HG03045 (cell line): ENCODE data around the gene CACNA1E.

ENCODE experiments used
- ATAC-seq: cut with Tn5 transposase; IDR thresholded peaks from one replicate; pipeline ENCODE4 v1.9.1; 2021; ENCODE audit warnings: mild to moderate bottlenecking, moderate library complexity; ENCODE audit not compliant: unreplicated experiment

The CACNA1E gene

DNA sequence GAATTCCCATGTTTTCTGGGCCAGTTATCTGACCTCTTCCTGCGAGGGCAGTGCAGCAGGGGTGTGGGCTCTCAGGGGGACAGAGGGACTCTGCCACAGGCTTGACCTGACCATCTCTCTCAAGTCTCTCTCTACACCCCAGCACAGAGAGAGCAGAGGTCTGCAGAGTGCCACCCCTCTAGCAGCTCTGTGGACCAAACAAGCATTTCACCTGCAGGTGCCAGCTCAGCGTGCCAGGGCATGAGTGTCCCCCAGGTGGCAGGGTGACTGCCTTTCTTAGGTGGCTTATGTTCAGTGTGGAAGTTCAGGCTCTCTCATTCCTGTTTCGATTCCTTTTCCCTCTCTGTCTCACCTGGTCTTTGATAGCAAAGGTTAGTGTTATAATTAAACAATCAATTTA, 191.3 kb downstream of the CACNA1E start:
- no peak for ATAC-seq

DNA sequence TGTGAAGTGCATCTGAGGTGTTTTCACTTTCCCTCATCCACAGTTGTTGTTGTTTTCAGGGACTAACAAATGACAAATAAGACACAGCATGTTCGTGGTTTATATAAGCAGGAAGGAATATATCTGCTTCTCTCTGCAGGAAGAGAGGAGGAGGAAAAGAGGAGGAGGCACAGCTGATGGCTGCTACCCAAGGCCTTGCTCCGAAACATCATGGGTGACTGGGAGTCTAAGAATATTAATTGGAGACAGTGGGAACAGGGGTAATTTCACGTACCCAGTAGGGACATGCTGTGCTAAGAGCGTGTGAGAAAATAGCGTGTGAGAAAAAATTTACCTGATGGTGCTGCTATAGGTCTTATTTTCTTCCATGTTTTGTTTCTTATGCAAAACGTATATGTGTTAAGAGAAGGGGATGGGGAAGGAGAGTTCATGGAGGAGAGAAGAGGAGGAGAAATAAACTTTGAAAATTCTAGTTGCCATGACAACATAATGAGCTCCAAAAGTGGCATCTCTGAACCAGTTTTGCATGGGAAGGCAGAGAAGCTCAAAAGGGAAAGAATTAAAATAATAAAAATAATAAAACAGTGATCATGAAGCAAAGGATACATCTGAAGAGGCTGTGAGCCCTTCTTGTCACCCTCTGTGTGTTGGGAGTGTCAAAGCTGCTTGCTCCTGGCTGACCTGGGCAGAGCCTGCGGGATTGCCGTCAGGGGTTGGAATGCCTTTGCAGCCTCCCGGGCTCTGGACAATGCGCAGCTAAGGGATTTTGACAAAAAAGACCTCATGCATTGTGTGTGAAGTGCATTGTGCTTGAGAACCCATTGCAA, 192.0 kb downstream of the CACNA1E start:
- ATAC-seq, result no peak

DNA sequence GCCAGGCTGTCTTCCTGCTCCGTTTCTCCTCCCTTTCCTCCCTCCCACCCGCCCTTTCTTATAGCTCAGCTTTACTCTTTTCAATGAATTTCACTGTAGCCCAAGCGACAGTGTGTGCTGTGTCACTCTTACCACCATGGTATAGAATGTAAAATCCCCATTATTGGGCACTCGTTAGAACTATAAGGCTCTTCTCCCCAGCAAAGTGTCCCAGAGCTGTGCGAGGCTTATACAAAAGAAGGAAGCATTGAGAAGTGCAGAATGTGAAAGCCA, 192.5 kb downstream of the CACNA1E start:
- ATAC-seq, result no peak

DNA sequence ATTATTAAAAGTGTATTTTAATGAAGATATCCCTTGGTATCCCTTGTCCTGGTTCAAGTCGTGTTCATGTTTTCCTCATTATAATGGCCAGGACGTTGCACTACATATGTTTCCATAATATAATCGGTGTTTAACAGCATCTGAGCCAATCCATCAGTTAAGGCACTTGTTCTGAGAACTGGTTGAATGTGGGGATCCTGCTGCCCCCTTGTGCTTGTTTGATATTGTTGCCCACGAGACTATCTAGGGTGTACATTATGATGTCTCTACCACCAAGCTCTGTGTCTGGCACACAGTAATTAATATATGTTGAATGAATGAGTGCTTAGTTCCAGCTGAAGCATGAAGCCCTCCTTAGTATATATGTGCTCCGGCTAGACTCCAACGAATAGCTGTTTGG, 193.0 kb downstream of the CACNA1E start:
- no peak for ATAC-seq

DNA sequence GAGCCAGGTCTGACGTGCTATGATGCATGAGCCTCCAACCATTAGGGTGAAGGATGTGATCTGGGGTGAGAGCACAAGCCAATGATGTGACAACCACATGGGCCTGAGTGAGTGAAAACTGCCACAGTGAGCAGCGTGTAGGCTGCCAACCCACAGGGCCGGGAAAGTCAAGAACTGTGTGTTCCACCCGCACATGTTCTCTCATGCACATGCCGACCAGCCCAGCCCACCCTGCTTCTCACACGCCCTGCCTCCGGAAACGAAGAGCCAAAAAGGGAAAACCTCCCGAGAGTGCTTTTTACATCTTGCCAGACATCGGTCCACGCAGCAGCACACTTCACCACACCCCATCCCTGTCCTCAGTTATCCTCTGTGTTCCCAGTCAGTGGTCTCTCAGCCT, 197.0 kb downstream of the CACNA1E start:
- no peak for ATAC-seq

DNA sequence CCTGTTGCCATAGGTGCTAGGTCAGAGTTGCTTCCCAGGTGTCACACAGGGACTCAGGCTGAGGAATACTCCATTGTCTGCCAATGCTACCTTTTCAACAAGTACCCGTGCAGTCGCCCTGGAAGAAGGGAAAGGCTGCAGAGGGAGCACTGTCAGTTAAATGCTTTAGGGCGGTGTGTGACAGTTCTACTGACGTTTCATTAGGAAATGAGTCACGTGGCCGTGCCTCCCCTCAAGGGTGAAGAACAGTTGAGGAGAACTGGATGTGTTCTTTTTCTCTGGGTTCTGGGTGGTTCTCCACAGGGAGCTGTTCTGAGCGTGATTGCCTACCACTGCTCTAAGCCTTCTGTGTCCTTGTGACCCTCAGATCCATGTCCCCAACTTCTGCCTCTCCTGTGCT, 197.6 kb downstream of the CACNA1E start:
- ATAC-seq, result no peak

DNA sequence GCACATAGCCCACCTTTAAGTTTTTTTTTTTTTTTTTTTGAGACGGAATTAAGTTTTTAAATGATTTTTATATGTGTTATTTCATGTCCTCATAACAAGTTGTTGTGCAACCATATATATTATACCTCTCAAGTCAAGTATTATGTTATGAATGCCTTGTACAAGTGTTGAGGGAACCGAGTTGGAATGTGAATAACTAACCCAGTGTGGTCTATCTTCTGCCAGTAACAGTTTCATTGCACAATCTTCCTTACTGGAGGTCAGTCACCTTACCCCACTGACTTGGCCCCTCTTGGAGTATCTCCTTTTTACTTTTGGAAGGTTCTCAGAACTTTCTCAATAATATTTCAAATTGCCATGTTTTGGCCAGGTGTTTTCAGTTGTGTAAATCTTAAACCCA, 201.9 kb downstream of the CACNA1E start:
- ATAC-seq, result no peak

DNA sequence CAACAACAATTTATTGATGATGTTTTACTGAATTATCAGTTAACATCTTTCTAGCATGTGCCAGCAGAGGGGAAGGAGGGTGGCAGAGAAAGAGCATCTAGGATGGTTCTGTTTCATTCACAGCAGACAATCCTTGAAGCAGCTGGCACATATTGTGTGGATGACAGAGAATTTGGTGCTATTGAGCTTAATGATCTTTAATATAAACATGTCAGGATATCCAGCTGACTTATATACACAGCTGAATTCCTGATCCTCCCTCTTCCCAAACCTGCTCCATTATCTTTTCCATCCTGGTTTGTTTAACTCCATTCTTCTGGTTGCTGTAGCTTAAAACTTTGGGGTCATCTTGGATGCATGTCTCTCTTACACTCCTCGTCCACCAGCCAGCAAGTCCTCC, 218.6 kb downstream of the CACNA1E start:
- ATAC-seq, result no peak

DNA sequence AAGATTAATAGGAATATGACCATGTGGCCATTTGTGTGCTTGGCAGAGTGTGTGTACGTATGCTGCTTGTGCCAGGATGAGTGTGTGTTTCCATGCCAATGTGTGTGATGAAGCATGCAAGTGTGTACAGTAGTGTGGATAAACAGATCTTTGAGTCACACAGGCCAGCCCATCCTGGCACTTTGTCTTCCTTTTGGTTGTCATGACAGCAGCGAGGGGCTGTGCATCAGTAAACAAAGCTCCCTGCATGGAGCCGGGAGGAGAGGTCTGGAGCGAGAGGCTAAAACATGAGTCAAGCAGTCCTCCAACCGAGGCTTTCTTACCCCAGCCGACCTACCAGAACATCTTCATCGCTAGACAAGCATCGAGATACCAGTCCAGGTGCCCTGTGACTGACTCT, 221.2 kb downstream of the CACNA1E start:
- no peak for ATAC-seq

DNA sequence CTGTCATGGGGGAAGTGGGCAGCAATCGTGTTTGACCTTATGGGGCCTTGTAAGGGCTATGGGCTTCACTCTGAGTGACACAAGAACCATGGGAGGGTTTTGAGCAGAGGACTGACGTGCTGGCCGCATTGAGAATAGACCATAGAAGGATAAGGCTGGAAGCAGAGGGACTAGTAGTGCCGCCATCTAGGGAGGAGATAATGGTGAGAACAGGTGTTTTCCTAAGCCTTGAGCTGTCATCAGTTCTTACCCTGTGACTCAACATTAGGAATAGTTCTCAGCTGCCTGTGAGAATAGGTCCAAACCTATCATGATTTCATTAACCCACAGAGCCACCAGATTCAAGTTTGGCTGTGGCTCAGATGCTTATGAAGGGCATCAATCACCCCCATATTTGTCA, 228.5 kb downstream of the CACNA1E start:
- no peak for ATAC-seq

DNA sequence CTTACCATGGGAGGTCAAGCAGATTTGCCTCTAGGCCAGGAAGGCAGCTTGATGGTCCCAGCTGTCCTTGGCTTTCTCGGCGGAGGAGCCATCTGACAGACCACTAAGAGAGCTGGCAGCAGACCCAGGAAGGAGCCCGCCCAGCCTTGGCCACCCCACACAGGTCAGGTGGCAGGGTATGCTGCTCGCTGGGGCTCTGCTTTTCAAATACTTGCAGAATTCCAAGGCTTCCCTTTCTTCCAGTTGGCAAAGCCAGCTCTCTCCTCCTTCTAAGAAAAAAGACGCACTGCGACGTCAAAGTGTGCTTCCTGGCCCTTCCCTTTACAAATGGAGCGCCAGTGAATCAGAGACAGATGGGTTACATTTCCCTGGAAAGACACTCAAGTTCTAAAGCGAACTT, 229.4 kb downstream of the CACNA1E start:
- no peak for ATAC-seq

DNA sequence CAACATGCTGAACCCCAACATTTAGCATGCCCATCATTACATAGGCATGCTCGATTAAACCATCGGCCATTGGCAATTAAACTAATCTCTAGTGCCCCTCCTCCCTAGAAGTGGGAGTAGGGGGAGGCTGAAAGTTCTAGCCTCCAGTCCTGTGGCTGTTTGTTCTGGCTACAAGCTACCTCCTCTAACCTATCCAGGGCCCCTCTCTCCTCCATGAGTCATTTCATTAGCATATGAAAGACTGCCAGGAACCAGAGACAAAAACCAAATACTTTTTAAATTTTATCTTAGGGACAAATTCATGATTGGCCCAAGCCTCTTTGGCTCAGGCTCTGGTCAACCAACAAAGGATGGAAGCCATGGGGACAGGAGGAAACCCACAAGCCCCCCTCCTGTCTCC, 231.1 kb downstream of the CACNA1E start:
- ATAC-seq, result no peak

DNA sequence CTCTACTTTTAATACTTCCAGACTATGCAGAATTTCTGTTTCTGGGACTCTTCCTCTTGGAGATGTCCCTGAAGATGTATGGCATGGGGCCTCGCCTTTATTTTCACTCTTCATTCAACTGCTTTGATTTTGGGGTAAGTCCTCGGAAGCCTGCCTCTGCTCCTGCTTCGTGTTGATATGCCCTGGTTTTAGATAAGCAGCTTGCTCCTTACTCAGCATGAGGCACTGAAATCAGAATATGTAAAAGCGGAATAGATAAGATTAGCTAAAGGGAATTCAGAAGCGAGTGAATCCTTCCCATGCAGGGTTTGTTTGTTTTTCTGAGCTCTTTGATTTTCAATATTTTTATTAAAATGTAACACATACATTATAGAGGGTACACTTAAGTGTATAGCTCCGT, 234.7 kb downstream of the CACNA1E start:
- ATAC-seq, result no peak

DNA sequence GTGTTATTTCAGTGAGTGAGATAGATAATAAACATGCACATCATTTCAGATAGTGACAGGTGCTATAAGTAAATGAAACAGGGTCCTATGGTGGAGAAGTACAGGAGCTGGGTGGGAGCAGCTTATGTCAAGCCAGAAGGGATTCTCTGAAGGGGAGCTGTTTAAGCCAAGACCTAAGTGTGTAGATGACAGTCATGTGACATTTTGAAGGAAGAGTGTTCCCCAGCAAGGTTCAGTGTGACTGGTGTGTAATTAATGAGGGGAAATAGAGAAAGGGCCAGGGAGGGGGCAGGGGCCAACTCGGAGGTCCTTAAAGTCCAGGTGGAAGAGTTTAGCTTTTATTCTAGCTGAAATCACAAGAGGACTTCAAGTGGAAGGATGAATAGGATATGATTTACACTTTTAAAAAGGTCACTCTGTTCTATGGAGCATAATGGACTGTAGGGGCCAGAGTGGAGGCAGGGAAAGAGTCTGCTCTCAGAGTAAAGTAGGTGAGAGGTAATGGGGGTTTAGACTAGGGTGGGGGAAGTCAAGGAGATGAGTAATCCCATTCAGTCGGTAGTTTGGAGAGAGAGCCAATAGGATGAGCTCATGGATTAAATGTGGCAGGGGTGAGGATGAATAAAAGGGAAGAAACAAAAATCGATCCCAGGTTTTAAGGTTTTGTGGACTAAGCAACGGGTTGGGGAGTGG, 243.1 kb downstream of the CACNA1E start:
- no peak for ATAC-seq

DNA sequence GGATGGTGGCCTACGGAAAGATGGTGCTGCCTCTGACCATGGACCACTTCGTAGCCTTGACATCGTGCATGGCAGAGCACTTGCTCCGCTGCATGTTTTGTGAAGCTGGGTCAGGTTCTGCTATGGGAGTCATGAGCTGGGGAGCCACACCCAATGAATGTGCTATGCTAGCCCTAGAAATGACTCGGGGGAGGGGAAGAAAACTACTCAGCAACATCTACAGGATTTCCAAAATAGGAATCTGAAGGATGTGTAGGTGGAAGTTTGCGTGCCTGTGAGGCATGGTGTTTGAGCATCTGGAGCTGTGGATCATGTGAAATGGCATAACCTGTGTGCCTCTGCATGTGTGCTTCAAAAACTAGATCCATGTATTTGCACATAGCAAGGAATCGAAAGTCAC, 247.3 kb downstream of the CACNA1E start:
- no peak for ATAC-seq

DNA sequence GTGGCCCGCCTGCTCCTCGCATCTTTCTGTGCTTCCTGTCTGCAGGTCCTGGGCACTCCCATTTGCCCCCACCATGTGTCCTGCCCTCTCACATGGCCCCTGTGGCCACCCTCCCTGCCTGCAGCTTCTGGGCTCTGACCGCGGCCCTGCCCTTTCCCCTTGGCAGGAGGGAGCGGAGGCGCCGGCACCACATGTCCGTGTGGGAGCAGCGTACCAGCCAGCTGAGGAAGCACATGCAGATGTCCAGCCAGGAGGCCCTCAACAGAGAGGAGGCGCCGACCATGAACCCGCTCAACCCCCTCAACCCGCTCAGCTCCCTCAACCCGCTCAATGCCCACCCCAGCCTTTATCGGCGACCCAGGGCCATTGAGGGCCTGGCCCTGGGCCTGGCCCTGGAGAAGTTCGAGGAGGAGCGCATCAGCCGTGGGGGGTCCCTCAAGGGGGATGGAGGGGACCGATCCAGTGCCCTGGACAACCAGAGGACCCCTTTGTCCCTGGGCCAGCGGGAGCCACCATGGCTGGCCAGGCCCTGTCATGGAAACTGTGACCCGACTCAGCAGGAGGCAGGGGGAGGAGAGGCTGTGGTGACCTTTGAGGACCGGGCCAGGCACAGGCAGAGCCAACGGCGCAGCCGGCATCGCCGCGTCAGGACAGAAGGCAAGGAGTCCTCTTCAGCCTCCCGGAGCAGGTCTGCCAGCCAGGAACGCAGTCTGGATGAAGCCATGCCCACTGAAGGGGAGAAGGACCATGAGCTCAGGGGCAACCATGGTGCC, 249.1 kb downstream of the CACNA1E start:
- no peak for ATAC-seq

DNA sequence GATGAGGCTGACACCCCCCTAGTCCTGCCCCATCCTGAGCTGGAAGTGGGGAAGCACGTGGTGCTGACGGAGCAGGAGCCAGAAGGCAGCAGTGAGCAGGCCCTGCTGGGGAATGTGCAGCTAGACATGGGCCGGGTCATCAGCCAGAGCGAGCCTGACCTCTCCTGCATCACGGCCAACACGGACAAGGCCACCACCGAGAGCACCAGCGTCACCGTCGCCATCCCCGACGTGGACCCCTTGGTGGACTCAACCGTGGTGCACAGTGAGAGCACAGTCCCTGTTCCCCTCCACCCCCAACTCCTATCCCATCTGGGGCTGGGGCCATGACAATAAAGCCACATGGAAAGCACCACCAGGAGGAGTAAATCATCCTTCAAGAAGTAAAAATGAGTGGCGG, 250.2 kb downstream of the CACNA1E start:
- no peak for ATAC-seq

DNA sequence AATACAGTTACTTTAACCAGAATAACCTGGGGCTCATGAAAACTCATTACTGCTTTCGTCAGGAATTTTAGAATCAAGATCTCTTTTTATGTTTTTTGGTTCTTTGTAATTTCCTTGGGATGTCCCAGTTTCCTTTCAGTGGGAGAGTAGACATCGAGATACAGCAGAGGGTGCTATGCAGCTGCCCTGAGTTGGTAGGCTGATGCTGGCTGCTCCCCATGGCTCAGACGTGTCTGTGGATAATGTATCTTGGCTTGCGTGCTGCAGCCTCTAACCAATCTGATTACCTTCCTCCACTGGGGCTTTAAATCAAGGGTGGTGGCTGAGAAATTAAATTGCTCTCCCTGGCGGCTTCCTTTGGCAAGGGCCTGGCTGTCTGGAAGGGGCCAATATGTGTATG, 253.7 kb downstream of the CACNA1E start:
- ATAC-seq, result no peak

DNA sequence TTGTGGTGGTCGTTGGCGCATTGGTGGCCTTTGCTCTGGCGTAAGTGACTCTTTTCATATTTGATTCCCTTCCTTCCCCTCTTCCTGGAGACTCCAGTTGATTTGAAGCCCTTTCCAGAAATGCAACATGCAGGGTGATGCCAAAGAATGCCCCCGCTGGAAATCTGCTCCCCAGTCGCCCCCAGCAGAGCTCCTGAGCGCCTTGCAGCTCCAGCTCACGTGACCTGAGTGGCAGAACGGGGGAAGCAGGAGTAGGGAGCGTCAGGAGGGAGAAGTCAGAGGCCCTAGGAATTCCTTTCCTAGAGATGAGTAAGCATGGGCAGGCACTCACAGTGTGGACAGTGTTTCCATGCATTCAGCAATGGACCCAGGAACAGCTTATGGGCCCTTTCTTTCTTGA, 255.9 kb downstream of the CACNA1E start:
- no peak for ATAC-seq

DNA sequence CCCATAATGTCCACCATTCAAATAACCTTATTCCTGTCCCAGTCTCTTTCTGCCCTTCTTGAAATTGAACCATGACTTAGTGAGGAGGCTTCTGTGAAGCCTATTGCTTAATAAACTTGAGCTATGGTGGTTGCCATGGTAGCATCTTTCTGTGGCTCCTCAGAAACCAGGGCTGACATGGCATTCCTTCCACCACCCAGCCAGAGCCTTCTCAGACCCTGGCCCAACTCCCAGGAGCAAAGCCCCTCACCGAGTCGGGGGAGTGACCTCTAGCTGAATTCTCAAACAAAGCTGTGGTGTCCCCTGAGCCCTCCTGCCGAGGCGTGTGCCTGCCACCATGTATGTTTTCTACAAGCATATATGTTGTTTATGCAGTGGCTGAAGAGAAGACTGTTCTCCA, 259.1 kb downstream of the CACNA1E start:
- ATAC-seq, result no peak

DNA sequence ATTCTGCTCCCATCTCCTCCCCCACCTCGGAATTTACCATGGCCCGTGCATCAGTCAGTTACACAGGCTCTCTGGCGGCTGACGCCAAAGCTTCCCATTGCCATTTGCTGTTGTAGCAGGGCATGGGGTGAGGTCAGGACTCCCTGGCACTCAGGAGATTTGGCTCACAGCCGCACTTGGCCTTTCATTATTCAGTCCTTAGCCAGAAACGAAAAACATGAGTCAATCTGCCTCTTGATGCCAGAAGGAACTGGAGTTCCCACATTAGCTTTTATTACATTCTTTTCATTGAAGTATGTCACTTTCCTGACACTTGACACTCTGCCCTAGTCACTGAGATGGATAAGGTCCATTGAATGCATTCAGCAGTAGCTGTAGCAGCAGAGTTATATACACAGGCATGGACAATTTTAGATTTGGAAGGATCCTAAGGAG, 260.6 kb downstream of the CACNA1E start:
- no peak for ATAC-seq

DNA sequence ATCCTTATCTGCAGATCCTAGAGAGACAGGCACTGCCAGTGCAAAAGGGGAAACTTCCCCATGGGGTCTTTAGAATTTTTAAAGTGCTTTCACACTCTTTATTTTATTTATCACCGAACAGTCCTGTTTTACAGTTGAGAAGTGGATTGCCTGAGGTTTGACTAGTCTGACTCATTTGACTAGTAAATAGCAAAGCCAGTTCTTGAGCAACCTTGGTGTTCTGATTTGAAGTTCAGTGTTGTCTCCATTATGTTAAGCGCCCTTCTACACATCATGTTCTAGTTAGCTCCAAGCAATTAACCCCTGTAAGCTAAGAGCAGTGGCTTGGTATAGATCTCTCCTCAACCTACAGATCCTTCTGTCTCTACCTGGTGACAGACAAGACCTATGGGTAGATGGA, 262.9 kb downstream of the CACNA1E start:
- ATAC-seq, result no peak
